HG02852 (cell line): ENCODE data around the gene ZNF280B.
"Not testable (repeated sequence)": the region's sequence is repeated elsewhere in the genome, so short reads cannot be mapped to it uniquely, and the experiment has no call there.

Source experiments
- ATAC-seq: cut with Tn5 transposase; IDR thresholded peaks from one replicate; pipeline ENCODE4 v1.9.1; 2021; ENCODE audit warnings: mild to moderate bottlenecking, moderate library complexity; ENCODE audit not compliant: unreplicated experiment

Gene ZNF280B

DNA sequence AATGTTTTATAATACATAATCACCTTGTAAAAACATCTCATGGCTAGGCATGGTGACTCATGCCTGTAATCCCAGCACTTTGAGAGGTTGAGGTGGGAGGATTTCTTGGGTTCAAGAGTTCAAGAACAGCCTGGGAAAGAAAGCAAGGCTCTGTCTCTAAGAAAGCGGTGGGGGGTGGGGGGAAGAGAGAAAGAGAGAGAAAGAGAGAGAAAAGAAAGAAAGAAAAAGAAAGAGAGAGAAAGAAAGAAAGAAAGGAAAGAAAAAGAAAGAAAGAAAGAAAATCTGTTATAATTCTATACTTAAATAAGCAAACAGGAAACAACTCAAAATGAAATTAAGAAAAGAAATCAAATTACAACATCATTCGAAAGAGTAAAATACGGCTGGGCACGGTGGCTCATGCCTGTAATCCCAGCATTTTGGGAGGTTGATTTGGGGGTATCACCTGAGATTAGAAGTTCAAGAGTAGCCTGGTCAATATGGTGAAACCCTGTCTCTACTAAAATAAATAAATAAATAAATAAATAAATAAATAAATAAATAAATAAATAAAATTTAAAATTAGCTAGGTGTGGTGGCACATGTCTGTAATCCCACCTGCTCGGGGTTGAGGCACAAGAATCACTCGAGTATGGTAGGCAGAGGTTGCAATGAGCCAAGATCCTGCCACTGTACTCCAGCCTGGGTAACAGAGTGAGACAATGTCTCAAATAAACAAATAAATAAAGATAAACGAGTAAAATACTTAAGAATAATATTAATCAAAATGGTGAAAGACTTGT is 65.4 kb downstream of the ZNF280B start:
- ATAC-seq, result no peak

- ATAC-seq, result not testable (repeated sequence)
These were observed 66.9 kb downstream of the ZNF280B start for GRCh38 chr22:22441626-22442025.

GRCh38 chr22:22440188-22440587 is 68.4 kb downstream of the ZNF280B start:
- ATAC-seq, result no peak
